ENCODE measurements around the gene LPCAT1. TPM values are rescaled to one million over a fixed set of nuclear protein-coding genes. Genes with fewer than 3 reads are reported as not detected.

The LPCAT1 gene
- total RNA-seq, 4 donors from 2014 or later, result 23.4 to 45.3 (median 26.8) TPM

DNA sequence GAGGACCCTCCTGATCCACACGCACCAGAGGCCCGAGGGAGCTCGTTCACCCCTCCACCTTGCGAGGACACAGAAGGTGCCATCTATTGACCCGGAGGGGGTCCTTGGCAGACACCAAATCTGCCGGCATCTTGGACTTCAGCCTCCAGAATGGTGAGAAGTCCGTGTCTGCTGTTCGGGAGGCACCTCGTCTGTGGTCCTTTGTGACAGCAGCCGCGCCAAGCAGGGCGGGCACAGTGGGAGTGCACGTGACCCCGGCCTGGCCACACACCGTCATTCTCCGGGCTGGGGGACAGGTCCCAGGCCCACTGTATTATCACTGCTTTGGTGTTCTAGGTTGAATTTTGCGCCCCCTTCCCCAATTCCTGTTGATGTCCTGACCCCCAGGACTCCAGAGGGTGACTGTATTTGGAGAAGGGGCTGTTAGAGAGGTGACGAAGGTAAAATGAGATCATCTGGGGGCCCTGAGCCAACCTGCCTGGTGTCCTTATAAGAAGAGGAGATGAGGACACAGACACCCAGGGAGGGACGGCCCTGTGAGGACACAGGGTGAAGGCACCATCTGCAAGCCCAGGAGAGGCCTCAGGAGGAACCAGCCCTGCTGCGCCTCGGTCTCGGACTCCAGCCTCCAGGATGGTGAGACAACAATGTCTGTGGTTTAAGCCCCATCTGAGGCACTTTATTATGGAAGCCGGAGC is 15.7 kb downstream of the LPCAT1 start:
- no peaks in the 10 kb centered on the region for H3K9me3 ChIP-seq
- H3K4me3 ChIP-seq, result no peak overlapping the region
- H3K27me3 ChIP-seq, result no peaks in the 10 kb centered on the region
- WGBS, 2 donors, result 91 to 98% methylated on average over 11 to 23 of the region's 23 CpGs
- H3K36me3 ChIP-seq, result peaks cover 0 to 28% (median 0%) of the 10 kb centered on the region in 3 donors
- DNase-seq (ENCODE audit: low spot score in 2 of 2), result no peak
- H3K4me1 ChIP-seq, result peaks cover 0 to 27% (median 4%) of the 10 kb centered on the region in 4 donors
- no peak for TF ChIP-seq EP300 (IDR thresholded peaks at IDR 0.05)
- TF ChIP-seq POLR2A (IDR thresholded peaks at IDR 0.05), result no peak
- TF ChIP-seq, protein P1, sequence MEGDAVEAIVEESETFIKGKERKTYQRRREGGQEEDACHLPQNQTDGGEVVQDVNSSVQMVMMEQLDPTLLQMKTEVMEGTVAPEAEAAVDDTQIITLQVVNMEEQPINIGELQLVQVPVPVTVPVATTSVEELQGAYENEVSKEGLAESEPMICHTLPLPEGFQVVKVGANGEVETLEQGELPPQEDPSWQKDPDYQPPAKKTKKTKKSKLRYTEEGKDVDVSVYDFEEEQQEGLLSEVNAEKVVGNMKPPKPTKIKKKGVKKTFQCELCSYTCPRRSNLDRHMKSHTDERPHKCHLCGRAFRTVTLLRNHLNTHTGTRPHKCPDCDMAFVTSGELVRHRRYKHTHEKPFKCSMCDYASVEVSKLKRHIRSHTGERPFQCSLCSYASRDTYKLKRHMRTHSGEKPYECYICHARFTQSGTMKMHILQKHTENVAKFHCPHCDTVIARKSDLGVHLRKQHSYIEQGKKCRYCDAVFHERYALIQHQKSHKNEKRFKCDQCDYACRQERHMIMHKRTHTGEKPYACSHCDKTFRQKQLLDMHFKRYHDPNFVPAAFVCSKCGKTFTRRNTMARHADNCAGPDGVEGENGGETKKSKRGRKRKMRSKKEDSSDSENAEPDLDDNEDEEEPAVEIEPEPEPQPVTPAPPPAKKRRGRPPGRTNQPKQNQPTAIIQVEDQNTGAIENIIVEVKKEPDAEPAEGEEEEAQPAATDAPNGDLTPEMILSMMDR (IDR thresholded peaks at IDR 0.05), result no peak
- H3K27ac ChIP-seq, result no peak overlapping the region

DNA sequence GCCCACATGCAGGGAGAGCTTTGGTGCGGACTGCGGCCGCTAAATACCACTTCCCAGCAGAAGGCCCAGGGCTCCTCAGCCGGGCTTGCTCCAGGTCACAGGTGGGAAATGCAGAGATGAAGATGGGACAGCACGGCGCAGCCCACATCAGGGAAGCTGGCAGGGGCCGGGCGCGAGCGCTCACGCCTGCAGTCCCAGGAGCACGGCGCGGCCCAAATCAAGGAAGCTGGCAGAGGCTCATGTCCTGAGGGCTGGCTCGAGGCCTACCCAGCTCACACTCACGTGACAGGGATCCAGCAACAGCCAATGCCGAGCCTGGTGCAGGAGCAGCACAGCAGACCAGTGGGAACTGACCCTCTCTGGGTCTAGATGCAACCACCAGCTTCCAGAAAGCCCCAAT is 16.3 kb downstream of the LPCAT1 start:
- DNase-seq (ENCODE audit: low spot score in 2 of 2), result no peak
- Histone ChIP-seq H3K9me3 (no peaks in the 10 kb centered on the region), H3K27ac (no peak overlapping the region), H3K36me3 (peaks cover 0 to 28% (median 0%) of the 10 kb centered on the region in 3 donors), H3K27me3 (no peaks in the 10 kb centered on the region), H3K4me1 (peaks cover 0 to 31% (median 7%) of the 10 kb centered on the region in 4 donors), H3K4me3 (no peak overlapping the region)
- TF ChIP-seq, protein P1 (IDR thresholded peaks at IDR 0.05), result no peak
- TF ChIP-seq POLR2A (IDR thresholded peaks at IDR 0.05), result no peak
- TF ChIP-seq EP300 (IDR thresholded peaks at IDR 0.05), result no peak
- 91 to 93% methylated on average over 17 of the region's 17 CpGs for WGBS, 2 donors

DNA sequence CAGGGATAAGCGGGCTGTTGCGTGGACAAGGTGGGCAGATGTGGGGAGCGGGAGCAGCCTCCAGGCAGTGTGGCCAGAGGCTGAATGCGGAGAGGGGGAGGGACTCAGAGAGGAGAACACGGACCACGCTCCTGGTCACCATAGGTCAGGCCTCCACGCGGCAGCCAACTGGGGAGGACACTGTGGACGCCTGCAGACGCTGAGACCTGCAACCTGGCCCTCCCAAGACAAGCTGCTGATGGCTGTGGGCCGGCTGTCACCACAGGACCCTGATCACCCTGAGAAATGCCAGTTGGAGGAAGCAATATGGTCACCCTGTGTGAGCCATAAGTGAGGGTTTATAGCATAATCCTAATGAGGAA is 16.8 kb downstream of the LPCAT1 start:
- no peaks in the 10 kb centered on the region for H3K9me3 ChIP-seq
- TF ChIP-seq EP300 (IDR thresholded peaks at IDR 0.05) (no peak), POLR2A (IDR thresholded peaks at IDR 0.05) (no peak)
- TF ChIP-seq, protein P1 (IDR thresholded peaks at IDR 0.05), result no peak
- peaks cover 0 to 36% (median 8%) of the 10 kb centered on the region in 4 donors for H3K4me1 ChIP-seq
- peaks cover 0 to 28% (median 0%) of the 10 kb centered on the region in 3 donors for H3K36me3 ChIP-seq
- H3K27me3 ChIP-seq, result no peaks in the 10 kb centered on the region
- DNase-seq (ENCODE audit: low spot score in 2 of 2), result no peak
- 78 to 88% methylated on average over 11 of the region's 11 CpGs for WGBS, 2 donors
- no peak overlapping the region for H3K4me3 ChIP-seq
- no peak overlapping the region for H3K27ac ChIP-seq

DNA sequence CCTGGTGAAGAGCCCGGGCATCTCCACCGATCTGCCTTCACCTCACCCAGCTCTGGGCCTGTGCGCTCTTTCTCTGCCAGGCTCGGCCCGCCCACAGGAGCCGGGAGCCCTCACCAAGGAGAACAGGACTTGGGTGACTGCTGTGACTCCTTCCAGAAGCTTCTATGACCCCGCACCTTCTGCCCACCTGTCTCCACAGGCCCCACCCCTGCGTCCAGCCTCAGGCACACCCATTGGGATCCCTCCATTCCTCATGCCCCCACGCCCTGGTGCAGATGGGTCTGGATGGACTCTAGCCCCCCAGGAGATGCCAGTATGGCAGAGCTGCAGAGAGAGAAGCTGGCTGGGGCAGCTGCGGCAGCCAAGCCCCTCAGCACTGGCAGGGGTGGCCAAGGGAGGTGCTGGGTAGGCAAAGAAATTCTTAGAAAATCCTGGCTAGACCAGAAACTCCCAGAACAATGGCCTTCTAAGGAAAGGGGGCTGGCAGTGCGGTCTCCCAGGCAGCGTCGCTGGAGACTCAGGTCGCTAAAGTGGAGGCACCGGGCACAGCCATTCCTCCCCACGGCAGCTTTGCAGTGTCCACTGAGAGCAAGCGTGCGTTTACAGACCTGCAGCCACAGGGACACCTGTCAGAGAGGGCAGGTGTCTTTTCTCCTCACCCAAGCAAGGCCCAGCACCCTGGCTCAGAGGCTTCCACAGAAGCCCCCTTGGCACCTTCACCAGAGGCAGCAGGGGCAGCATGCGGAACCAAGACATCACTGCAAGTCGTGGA is 17.3 kb downstream of the LPCAT1 start:
- no peak overlapping the region for H3K27ac ChIP-seq
- H3K4me3 ChIP-seq, result no peak overlapping the region
- no peak for TF ChIP-seq POLR2A (IDR thresholded peaks at IDR 0.05)
- no peak for TF ChIP-seq EP300 (IDR thresholded peaks at IDR 0.05)
- TF ChIP-seq, protein P1 (IDR thresholded peaks at IDR 0.05), result no peak
- no peaks in the 10 kb centered on the region for H3K27me3 ChIP-seq
- DNase-seq (ENCODE audit: low spot score in 2 of 2), result no peak
- H3K4me1 ChIP-seq, result peaks cover 0 to 41% (median 8%) of the 10 kb centered on the region in 4 donors
- 82 to 96% methylated on average over 12 to 19 of the region's 20 CpGs for WGBS, 2 donors
- peaks cover 0 to 24% (median 0%) of the 10 kb centered on the region in 3 donors for H3K36me3 ChIP-seq
- no peaks in the 10 kb centered on the region for H3K9me3 ChIP-seq

Measured in tibial nerve (tissue), 4 donors.